DMS153 (cell line): ENCODE measurements around the gene CYBA.

Source experiments
- DNase-seq: peaks from one replicate; lab custom pipeline; 2025; lab: John Stamatoyannopoulos, UW

CYBA gene

DNA sequence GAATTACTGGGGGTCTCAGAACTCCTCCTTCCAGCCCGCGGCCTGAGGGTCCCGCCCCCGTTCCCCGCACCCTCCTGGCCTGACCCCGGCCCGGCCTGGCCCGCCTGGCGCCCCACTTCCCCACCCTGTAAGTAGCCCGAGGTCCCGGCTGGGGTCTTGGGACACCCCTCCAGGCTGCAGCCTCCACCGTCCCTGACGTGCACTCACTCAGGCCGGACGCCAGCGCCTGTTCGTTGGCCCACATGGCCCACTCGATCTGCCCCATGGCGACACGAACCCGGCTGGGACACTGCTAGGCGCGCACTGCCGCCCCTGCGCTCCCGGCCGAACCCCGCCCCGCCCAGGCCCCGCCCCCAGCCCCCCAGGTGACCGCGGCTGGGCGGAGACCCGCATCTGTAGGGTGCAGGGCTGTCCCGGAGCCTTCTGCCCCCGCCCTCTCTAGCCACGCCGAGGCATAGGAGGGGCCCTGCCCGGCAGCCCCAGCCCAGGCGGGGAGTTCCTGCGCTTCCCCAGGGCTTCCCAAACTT is at the start of gene CYBA:
Gene CYBA (minus strand): TSS at position 305 of the 527 bp plus-strand sequence. CDS start 40 bp downstream, at position 265.
- DNase-seq: peak; percentile 39

DNA sequence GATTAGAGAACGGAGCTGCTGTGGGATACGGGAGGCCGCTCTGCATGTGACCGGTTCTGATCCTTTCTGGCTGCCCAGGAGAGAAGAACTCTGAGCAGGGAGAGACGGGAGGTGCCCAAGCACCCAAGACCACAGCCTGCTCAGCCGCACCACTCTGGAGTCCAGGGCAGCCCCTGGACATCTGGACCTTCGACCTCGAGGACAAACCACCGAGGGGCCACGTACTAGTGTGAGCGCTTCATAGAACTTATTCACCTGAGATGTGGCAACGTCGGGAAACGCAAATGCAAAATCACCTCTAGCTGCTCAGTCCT is 49.4 kb upstream of the CYBA start:
- no peak for DNase-seq

DNA sequence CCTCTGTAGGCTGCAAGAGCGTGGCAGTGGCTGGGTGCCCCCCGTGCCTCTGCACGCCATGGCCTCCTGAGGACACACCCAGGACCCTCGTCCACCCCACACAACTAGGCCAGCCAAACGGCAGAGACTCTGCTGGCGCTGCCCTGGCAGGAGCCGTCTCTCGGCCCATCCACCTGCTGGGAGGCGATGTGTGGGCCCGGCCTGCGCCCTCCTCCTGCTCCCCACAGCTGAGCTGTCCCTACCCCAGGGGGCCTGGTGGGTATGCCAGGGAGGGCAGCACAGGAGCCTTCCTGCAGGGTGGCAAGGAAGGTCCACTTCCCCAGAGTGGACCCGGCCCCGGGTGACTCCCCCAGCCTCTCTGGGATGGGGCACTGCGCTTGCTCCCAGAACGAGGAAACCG is 48.3 kb upstream of the CYBA start:
- no peak for DNase-seq

DNA sequence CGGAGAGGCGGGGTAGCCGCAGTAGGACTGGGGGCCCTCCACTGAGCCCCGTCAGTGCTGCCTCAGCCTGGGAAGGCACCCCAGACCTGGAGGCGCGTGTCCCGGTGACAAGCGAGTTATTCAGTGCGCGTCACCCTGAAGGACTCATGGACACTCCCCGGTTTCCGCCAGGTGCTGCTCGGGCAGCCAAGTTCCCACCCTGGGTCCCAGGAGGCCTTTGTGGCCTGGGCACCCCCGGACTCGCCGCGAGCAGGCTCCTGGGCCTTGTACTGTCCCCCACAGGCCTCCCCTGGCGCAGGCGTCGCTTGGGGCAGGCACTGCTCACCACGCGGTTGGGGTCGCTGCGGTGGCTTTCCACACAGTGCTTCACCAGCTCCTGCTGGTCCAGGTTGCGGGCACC is 47.8 kb upstream of the CYBA start:
- no peak for DNase-seq

DNA sequence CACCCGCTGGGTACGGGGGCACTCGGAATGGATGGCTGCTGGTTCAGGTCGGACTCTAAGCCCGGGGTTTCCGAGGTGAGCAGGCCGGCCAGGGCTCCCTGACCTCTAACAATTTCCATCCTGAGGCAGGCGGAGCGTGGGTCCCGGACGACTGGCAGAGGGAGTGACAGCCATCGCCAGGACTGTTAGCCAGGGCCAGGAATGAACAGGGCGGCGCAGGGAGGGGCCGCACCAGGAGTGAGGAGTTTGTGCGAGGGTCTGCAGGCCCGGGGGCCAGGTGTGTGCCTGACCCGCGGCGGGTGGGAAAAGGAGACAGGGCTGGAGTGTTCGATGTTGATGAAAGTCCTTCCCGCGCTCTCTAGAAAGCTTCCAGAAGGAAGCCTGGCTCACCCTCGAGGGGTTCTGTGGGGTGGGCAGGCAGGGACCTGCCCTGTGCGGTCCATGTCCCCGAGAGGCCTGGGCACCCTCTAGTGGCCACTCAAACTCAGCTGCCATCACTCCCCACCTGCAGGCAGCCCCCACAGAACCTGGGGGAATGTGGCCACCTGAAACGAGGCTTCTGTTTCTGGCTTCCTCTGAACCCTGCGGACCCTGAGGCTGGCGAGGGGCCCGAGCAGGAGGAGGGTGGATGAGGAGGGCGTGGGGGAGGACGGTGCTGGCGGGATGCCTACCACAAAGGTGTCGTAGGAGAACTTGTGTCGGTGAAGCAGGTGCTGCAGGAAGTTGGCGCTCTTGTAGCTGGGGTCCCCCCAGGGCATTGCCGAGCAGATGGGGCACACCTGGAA is 47.2 kb upstream of the CYBA start:
- no peak for DNase-seq

DNA sequence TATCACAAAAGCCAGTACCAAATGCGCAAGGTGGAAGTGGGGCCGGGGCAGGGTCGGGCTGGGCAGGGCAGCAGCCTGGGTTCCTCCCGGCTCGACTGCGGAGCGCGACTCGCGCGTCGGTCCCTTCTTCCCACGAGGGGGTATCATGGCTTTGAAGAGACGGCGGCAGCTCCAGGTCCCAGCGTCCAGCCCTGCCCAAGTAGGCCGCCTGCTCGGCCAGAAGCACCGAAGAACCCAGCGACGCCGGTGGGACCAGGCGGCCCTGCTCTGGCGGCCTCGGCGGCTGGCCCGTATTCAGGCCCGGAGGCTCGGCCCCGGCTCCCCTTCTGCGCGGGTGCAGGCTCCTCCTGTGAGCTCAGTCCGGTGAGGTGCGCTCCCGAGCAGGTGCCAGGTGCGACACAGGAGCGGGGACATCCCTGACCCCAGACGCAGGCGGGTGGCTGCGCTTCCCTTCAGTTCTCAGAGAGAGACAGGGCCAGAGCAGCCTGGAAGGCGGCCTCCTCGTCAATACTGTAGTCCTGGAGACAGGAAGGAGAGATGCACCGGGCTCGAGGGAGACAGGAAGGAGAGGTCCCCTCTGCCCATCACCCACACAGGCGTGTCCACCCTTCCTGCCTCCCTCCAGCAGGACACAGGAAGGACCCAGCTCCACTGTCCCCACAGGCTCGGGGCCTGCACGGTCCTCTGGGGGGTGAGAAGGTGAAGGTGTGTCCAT is 46.4 kb upstream of the CYBA start:
- DNase-seq: no peak

DNA sequence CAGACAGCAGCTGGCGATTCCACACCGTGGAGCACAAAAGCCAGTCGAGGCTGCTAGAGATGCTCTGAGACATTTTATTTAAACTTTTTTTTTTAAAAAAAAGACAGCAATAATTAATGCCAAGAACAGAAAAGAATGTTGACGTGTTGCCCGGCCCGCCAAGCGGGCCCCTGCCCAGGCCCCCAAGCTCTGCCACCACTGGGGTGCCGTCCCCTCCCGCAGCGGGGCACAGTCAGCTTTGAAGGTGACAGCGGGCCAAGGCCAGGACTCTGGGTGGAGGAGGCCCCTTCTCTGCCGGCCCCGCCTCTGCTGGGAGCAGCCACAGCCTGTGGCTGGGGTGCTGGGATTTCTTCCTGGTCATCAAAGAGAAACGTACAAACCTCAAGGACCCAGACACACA is 45.6 kb upstream of the CYBA start:
- no peak for DNase-seq

DNA sequence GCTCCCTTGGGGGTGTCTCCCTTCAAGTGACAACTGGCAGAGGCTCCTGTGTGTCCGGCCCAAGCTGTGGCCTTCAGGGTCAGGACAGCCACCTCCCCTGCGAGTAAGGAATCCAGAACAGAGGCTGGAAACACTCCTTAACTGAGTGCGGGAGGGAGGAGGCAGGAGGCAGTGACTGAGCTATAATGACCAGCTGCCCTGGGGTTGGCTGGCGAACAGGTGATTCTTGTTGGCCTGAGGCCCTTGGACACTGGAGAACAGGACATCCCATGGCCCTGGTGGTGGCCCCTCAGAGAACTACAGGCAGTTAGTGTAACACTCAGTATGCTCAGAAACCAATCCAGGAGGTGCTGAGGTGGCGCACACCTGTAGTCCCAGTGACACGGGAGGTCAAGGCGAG is 44.9 kb upstream of the CYBA start:
- no peak for DNase-seq

DNA sequence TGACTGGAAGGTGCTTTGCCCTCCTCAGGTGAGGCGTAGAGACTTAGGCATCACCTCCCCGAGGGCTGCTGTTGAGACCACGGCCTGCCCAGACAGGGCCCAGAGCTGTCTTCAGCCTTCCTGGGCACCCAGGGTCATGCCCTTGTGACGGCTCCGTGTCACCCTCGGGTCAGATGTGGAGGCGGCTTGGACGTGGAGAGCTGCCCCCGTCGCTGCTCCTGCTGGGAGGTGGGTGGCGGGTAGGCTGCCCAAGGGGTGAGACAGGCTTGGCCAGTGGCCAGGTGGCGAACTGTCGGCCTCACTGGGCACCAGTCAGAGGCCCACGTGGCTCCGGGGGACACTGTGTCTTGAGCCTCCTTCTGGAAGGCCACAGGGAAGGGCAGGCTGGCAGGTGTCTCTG is 44.4 kb upstream of the CYBA start:
- DNase-seq: no peak

DNA sequence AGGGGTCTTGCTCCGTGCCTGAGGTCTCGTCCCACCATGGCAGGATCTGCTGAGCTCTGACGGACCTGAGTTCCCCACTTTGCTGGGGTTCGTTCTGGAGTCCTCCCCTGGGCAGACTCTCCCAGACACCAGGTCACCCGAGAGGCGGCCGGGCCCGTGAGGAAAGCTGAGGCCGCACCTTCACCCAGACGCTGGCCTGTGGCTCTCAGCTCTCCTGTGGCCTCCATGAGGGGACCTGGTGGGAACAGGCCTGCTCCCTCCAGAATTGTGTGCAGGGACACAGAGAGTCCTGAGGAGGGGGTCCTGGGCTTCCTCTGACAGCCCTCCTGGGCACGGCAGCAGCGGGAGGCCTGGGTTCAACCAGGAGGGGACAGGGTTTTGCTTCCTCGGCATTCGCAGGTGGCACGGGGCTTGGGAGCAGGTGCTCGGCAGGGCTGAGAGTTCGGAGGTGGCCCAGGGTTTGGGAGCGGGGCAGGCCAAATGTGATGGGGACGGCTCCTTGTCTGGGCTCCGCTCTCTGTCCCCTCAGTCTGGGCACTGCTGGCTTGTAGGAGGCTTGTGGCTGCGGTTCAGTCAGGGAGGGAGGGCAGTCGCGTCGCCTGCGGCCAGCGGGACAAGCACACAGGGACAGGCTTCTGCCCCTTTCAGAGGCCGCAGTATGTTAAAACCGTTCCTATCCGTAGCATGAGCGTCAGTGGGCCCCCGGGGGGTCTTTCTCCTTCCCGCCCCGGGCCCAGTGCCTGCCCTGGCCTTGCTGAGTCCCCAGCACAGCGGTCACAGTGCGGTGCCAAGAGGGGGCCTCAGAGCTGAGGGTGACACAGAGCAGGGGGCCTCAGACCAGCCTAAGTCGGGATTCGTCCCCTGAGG is 43.6 kb upstream of the CYBA start:
- DNase-seq: no peak

DNA sequence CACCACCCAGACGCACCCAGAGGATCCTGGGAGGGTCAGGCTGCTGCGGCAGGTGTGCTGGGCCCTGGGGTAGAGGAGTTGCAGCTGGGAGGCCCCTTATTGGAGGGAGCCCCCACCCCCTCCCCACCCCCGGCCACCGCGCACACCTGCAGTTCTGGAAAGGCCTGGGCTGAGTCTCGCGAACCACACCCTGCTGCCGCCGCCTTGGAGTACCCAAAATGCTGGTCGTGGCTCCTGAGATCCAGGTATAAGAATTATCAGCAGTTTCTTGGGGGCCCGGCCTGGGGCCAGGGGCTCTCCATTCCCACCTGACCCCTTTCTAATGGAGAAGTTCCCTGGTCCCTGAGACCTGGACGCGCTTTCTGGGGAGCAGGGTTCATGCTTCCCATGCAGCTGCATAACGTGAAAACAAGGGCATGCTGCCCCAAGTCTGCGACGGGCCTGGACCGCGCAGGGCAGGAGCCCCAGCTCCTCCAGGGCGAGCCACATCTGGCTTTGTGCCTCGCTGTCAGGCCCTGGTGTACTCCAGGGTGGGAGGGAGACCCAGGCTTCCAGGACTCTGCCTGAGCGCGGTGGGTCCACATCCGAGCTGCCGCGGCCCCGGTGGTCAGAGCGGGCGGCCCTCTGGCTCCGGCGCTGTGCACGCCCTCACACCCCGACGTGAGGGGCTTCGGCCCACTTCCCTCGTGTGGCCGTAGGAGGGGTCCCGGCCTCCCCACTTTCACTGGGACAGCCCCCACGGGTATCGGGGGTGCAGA is 42.7 kb upstream of the CYBA start:
- DNase-seq: no peak

DNA sequence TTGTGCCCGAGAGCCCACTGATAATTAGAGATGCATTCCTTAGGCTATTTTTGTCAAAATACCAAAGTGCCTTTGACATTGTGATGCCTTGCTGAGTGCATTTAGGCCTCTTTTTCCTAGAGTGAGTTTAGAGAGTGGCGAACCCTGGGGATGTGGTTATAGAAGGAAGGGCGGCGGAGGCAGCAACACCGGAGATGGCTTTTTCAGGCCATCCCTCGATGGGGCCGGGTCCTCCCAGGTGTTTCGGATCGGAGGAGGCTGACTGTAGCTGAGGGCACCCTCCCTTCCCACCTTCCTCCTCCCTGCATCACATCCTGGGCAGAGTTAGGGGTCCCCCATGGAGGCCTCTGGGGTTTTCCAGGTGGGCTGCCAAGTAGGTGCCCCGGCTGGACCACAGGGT is 42.0 kb upstream of the CYBA start:
- no peak for DNase-seq

DNA sequence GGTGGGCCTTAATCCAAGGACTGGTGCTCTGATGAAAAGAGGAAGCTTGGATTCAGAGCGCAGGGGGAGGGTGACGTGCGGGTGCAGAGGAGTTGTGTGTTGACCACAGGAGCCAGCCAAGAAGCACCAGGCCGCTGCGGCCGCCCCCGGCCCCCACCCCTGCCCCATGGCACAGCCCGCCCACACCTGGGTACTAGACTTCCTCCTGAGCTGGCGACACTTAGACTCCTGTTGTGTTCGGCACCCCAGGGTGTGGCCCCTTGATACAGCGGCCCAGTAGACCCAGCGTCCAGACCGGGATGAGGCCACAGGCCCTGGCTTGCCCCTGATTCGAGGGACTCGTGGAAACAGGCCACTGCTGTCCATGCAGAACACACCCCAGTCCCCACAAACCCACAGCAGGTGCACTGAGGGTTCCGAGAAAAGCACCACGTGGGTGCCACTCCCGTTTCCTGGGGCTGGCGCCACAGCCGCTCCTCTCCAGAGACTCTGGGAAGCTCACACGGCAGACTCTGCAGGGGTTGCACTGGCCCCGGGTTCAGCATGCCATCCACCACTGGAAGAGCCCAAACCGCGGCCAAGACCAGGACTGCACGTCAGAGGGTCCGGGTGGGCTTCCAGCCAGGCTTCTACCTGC is 41.2 kb upstream of the CYBA start:
- no peak for DNase-seq

DNA sequence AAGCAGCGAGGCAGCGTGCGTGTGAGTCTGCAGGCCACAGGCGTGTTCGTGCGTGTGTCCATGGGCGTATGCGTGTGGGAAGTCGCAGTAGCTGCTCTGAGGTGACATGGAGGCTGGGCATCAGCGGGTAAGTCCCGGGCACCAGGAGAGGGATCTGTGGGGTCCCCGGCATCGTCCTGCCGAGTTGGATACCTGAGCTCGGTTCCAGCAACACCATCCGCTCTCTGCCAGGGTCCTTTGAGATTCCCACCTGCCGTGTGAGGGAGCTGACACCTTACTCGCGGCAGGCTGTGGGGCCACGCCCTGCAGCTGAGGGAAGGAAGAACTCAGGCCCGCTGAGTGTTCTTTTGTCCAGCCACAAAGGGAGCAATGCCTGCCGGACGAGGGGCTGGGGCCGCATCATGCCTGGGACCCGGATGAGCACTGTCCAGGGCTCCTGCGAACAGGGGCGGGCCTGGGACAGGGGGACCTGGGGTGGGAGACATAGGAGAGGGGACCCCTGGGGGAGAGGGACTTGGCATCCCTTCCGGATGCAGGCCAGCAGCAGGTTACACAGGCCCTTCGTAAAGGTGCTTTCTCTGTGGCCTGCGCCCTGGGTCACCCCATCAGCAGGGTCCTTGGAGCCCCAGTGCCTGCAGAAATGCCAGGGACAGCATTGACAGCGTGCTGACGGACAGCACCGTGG is 40.4 kb upstream of the CYBA start:
- no peak for DNase-seq

DNA sequence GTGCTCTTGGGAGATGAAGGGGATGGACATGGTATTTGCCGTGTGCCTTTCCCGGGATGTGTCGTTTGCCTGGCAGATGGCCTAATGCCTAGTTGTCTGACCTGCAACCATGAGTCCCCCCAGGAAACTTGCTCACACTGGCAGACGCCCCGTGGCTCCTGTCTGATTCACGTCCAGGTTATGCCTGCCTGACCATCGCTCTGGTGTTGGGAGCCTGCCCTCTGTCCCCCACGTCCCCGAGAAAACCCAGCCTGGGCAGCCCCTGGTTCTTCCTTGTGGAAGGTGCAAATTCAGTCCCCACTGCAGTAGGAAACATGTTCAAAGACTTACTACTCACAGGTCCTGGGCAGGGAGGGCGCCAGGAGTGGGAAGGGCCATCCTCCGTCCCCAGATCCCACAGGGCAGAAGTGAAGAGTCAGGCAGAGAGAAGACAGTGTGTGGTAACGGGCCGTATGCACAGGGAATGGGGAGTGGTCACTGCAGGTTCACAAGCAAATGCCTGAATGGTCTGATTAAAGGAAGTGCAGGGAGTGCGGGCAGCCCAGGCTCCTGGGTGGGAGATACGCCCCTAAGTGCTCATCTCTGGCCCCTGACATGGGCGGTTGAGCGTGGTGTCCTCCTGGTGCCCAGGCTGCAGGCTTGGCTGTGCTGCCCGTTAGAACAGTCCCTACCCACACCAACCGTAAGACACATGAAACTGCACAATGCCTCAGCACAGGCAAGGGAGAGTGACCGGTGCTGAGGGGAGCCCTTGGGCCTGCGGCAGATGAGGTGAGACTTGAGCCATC is 39.7 kb upstream of the CYBA start:
- no peak for DNase-seq

DNA sequence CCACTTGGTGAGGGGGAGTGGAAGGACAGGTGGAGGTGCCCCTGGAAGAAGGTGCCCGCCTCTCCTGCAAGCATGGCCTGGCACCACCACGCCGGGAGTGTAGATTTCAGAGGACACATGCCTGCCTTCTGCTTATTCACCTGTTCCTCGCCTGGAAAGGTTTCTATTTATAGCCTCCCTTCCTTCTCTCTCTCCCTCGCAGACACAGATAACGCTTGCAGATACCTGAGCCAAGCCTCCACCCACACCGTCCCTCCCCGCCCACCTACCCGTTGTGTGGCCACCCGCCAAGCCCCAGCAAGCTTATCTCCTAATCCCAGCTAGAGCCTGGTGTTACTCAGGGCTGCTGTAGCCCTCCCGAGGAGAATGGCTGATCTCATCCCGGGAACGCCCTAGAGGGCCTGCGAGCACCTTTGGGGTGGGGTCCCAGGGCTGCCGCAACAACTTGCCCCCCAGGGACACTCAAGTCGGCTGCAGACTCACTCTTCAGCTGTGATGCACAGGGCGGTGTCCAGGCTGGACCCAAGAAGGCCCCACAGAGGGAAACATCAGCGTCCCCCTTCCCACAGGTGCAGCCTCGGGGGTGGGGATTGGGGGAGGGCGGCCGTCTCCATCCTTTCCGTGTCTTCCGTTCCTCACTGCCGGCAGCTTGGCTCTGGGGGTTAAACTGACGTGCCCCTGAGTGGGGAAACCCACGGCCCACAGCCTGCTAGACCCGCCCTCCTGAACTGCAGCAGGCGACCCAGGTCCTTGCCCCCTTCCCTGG is 37.3 kb upstream of the CYBA start:
- DNase-seq: peak; percentile 70

DNA sequence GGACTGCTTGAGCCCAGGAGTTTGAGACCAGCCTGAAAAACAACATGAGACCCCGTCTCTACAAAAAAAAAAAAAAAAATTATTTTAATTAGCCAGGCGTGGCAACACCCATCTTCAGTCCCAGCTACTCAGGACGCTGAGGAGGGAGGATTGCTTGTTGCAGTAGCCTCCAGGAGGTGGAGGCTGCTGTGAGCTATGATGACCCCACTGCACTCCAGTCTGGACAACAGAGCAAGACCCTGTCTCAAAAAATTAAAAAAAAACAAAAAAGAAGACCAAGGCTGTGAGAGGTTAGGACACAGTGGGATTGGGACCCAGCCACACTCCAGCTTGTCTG is 36.8 kb upstream of the CYBA start:
- DNase-seq: no peak

DNA sequence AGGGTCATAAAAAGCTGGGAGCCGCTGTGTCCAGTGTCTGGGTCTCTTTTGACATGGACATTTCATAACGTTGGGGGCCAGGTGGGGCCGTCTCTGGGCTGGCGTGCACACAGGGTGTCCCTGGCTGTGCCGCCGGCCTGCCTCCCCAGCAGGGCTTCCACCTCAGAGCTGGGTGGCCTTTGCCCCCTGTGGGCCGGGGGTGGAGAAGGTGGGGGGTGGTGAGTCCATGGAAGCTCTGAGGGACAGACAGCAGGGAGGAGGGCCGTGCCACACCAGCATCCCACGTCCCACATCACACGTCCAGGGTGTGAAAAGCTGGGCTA is 36.4 kb upstream of the CYBA start:
- DNase-seq: no peak

DNA sequence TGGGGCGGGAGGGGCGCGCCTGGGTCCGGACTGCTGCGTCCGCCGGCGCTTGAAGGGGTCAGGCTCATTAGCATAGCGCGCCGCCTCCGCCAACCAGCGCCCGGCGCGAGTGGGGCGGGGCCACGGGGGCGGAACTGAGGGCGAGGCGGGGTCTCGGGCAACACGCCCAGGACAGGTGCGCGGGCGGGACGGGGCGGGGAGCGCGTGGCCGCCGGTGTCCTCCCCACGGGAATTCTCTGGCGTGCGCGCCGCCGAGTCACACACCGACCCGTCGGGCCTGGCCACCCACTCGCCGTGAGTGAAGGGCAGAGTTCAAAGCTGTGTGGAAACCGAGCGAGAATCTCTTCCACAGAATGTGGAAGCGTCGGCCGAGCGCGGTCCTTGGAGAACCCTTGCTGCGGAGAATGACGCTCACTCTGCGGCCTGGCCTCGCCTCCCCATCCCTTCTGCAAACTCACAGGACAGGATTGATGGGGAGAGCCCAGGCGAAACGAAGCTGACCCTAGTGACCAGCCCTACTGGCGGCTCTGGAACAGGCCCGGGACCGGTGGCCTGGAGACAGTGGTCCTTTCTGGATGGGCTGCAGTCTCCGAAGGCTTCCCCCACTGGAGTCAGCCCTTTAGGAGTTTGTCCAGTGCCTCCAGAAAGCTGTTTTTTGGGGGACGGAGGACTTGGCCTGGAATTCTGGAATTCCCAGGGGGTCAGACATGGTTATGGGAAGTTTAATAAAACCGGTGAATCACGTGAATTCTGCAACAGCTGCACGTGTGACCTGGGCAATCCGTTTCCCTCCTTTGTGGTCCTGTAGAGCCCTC is 35.8 kb upstream of the CYBA start, which contains the start of gene SNAI3:
Gene SNAI3 (minus strand): TSS at position 69 of the 815 bp plus-strand sequence. CDS start 101 bp downstream, outside the sequence.
- DNase-seq: peak; percentile 63
